GM12878 (cell line): ENCODE measurements around the gene NEK10. TPM values are rescaled to one million over a fixed set of nuclear protein-coding genes. Genes with fewer than 3 reads are reported as not detected.

Source experiments
- ATAC-seq: fragments of 200-7000 bp; cut with Tn5 transposase; 3 replicates; pipeline ENCODE4 v1.9.1; 2020; ENCODE audit warnings: mild to moderate bottlenecking, moderate library complexity
- BruUV-seq: library from RNA; stranded (reverse); fragments of 400-500 nt; replicated peaks from 2 replicates; lab custom pipeline; 2021; lab: Mats Ljungman, UMichigan
- CTCF ChIA-PET: fragments of 300-600 bp; sonication (Branson Sonifier 250); formaldehyde crosslinking; extraction: SDS; loops from one replicate; lab custom pipeline; 2021; ENCODE audit warnings: inconsistent platforms; lab: Yijun Ruan, JAX
- POLR2A ChIA-PET: fragments of 350-600 bp; formaldehyde crosslinking; extraction: SDS; loops from one replicate; lab custom pipeline; 2021; ENCODE audit warnings: inconsistent platforms; lab: Charles Lee
- RAD21 ChIA-PET: fragments of 300-600 bp; sonication (Branson Sonifier 250); formaldehyde crosslinking; loops from one replicate; lab custom pipeline; 2023; ENCODE audit warnings: antibody characterized with exemption; ENCODE audit not compliant: unreplicated experiment; lab: Charles Lee
- SMC1A ChIA-PET: fragments of 300-600 bp; sonication (Branson Sonifier 250); formaldehyde crosslinking; loops from one replicate; lab custom pipeline; 2023; ENCODE audit not compliant: unreplicated experiment, uncharacterized antibody; lab: Charles Lee
- DNase-seq: peaks from one replicate; pipeline ENCODE4 v3.0.0-alpha.2; 2011; ENCODE audit warnings: low read depth, low spot score
- FAIRE-seq: peaks from 3 replicates; lab custom pipeline; 2011; peaks lifted over from hg19 to GRCh38; lab: Jason Lieb, UNC
- H2AFZ ChIP-seq: 2 replicates; pipeline ENCODE4 v1.6.0; 2011; ENCODE audit warnings: low read depth, low read length, control low read depth; ENCODE audit not compliant: control insufficient read depth
- H3K27ac ChIP-seq: 2 replicates; pipeline ENCODE4 v1.5.1; 2011; ENCODE audit warnings: control low read depth; ENCODE audit not compliant: control insufficient read depth, insufficient read depth
- H3K27me3 ChIP-seq, 2 experiments: replicated peaks in 1 of 2; 2 replicates each; pipeline versions ENCODE4 v1.6.0 to v1.6.1; 2011; ENCODE audit warnings: low read length in 1 of 2; ENCODE audit not compliant: control insufficient read depth in 2 of 2, insufficient read depth in 2 of 2
- H3K36me3 ChIP-seq, 2 experiments: 2 replicates each; pipeline ENCODE4 v1.5.1; 2011; ENCODE audit warnings: low read length in 1 of 2; ENCODE audit not compliant: control insufficient read depth in 2 of 2, insufficient read depth in 2 of 2
- H3K4me1 ChIP-seq: 2 replicates; pipeline ENCODE4 v1.6.1; 2011; ENCODE audit warnings: mild to moderate bottlenecking, low read length, moderate library complexity, mixed read lengths; ENCODE audit not compliant: control insufficient read depth, insufficient read depth
- H3K4me2 ChIP-seq: 2 replicates; pipeline ENCODE4 v1.6.0; 2011; ENCODE audit warnings: control low read depth; ENCODE audit not compliant: control insufficient read depth, insufficient read depth
- H3K4me3 ChIP-seq: fragments of 200-600 bp; sonication (generic); 2 replicates; pipeline ENCODE4 v1.5.1; 2016
- H3K79me2 ChIP-seq: 2 replicates; pipeline ENCODE4 v1.6.0; 2011; ENCODE audit warnings: low read length; ENCODE audit not compliant: control insufficient read depth, insufficient read depth
- H3K9ac ChIP-seq: 2 replicates; pipeline ENCODE4 v1.8.0; 2011; ENCODE audit warnings: low read length, control low read depth, mixed read lengths; ENCODE audit not compliant: control insufficient read depth, insufficient read depth
- H3K9me3 ChIP-seq: replicated peaks from 3 replicates; pipeline ENCODE4 v1.5.1; 2011; ENCODE audit warnings: mild to moderate bottlenecking, low read length; ENCODE audit not compliant: control insufficient read depth, insufficient read depth
- H4K20me1 ChIP-seq: 2 replicates; pipeline ENCODE4 v1.6.0; 2011; ENCODE audit not compliant: control insufficient read depth, insufficient read depth
- ATF7 ChIP-seq: fragments of 450-650 bp; IDR thresholded peaks from 2 replicates; pipeline ENCODE4 v1.6.1; 2016; ENCODE audit warnings: low read depth, mild to moderate bottlenecking
- BRCA1 ChIP-seq: IDR thresholded peaks from 2 replicates; pipeline ENCODE4 v1.6.1; 2011; ENCODE audit warnings: low read depth, low read length, improper control_type of control experiment
- CREB1 ChIP-seq: IDR thresholded peaks from 2 replicates; pipeline ENCODE4 v1.6.1; 2012; ENCODE audit warnings: low read depth, mild to moderate bottlenecking, inconsistent platforms
- DPF2 ChIP-seq: fragments of 450-650 bp; IDR thresholded peaks from 2 replicates; pipeline ENCODE4 v1.6.1; 2017; ENCODE audit warnings: mild to moderate bottlenecking
- IKZF2 ChIP-seq, 2 experiments: fragments of 450-650 bp; IDR thresholded peaks; 2 replicates each; pipeline ENCODE4 v1.6.1; 2017; ENCODE audit warnings: mild to moderate bottlenecking in 2 of 2, moderate library complexity in 2 of 2
- MEF2B ChIP-seq: fragments of 450-650 bp; IDR thresholded peaks from 2 replicates; pipeline ENCODE4 v1.6.1; 2018; ENCODE audit warnings: mild to moderate bottlenecking, moderate library complexity; ENCODE audit not compliant: partially characterized antibody, poor library complexity, severe bottlenecking
- NBN ChIP-seq: fragments of 450-650 bp; IDR thresholded peaks from 2 replicates; pipeline ENCODE4 v1.6.1; 2016
- PAX5 ChIP-seq: IDR thresholded peaks from 2 replicates; pipeline ENCODE4 v1.6.1; 2011; ENCODE audit warnings: low read depth, low read length, borderline replicate concordance
- RELB ChIP-seq: fragments of 450-650 bp; IDR thresholded peaks from 2 replicates; pipeline ENCODE4 v1.6.1; 2017; ENCODE audit warnings: low read depth, mild to moderate bottlenecking, moderate library complexity
- SUPT20H ChIP-seq: IDR thresholded peaks from 2 replicates; pipeline ENCODE4 v1.6.1; 2011; ENCODE audit warnings: low read depth, mild to moderate bottlenecking, low read length, moderate library complexity, borderline replicate concordance; ENCODE audit not compliant: control insufficient read depth
- USF1 ChIP-seq: IDR thresholded peaks from 2 replicates; pipeline ENCODE4 v1.6.1; 2011; ENCODE audit warnings: borderline replicate concordance, low read depth, mild to moderate bottlenecking, moderate library complexity, mixed read lengths, low read length; ENCODE audit not compliant: insufficient read depth; ENCODE audit errors: extremely low read length
- WGBS: methylation state at CpG from one replicate; pipeline ENCODE4 v1.1.6; 2016; ENCODE audit warnings: low lambda C conversion rate; ENCODE audit not compliant: insufficient replicate concordance, insufficient coverage; ENCODE audit errors: missing lambda C conversion rate; 5-methylcytosine and 5-hydroxymethylcytosine counted together
- in situ Hi-C: fragments of 300-500 bp; cut with MboI; formaldehyde crosslinking; loops from 9 replicates; pipeline ENCODE4 v1.14.3; 2018; ENCODE audit warnings: mixed read lengths
- intact Hi-C: fragments of 100-400 bp; cut with micrococcal nuclease; formaldehyde crosslinking; loops from one replicate; pipeline ENCODE4 v1.14.2; 2022; ENCODE audit not compliant: unreplicated experiment
- polyA plus RNA-seq, 11 experiments: library from polyadenylated mRNA; depleted of rRNA in 4 of 11; unstranded in 6 of 11; stranded (reverse) in 5 of 11; fragments of >200 nt; fragmentation: Nextera tagmentation in 4 of 11; fragmentation: Illumina TruSeq in 1 of 11; extraction: Ambion mirVana in 4 of 11; extraction: Trizol in 1 of 11; gene quantifications; 1 replicate in 1 of 11; 2 replicates in 10 of 11; pipeline versions ENCODE4 v1.2.1 to v1.2.3, GENCODE V29; 2011 to 2016; ENCODE audit warnings: inconsistent platforms in 2 of 11, missing spikeins in 2 of 11, low read depth in 1 of 11
- total RNA-seq, 4 experiments: library from RNA; depleted of rRNA in 3 of 4; stranded (reverse); fragments of >200 nt in 3 of 4; fragmentation: Illumina TruSeq in 1 of 4; extraction: Trizol in 1 of 4; gene quantifications; 2 replicates each; pipeline versions ENCODE4 v1.2.1 to v1.2.3, GENCODE V29; 2013 to 2021

NEK10 gene
- total and polyA plus RNA-seq, 10 of the 15 experiments (the other 5 are each of a cell fraction or from before 2014, with no cell fraction given): 0.06 to 0.40 (median 0.16) TPM; not detected in 2

GRCh38 chr3:27360113-27361078 lies 8.8 kb downstream of the NEK10 start:
- no peaks in the 10 kb centered on the region for H3K9me3 ChIP-seq
- ChIA-PET RAD21 (interaction anchor here (0.9 to 1.3 kb wide), 3 partner anchors 10 to 15 kb away, joined by 3 to 4 read pairs (median 3); no protein-coding TSS in a partner anchor), POLR2A (interaction anchor here (0.5 to 1.1 kb wide), 3 partner anchors 9 to 281 kb away, joined by 3 to 6 read pairs (median 3); partner anchors contain the start of genes NEK10 and SLC4A7), SMC1A (interaction anchor here (0.7 to 2.6 kb wide), 10 partner anchors 9 to 321 kb away, joined by 3 to 9 read pairs (median 3); partner anchors contain the start of gene NEK10), CTCF (interaction anchor here (0.7 to 1.6 kb wide), 5 partner anchors 9 to 320 kb away, joined by 3 to 4 read pairs (median 3); no protein-coding TSS in a partner anchor)
- no peak for DNase-seq
- in situ Hi-C loops (no loop called here), intact Hi-C loops (no loop called here)
- H3K27ac ChIP-seq: no peak overlapping the region
- no peak for FAIRE-seq
- H3K4me3 ChIP-seq: no peak overlapping the region
- no peaks in the 10 kb centered on the region for H3K36me3 ChIP-seq
- H3K27me3 ChIP-seq: no peaks in the 10 kb centered on the region
- no TSS peak for BruUV-seq
- H3K4me2 ChIP-seq: no peak overlapping the region
- TF ChIP-seq SUPT20H (no peak), BRCA1 (no peak), NBN (peak; percentile 50; the same call in 1 of the 2 replicates), IKZF2 (IDR thresholded peaks at IDR 0.05) (peak; percentile 34 to 35; a peak in 2 of 4 replicates), DPF2 (0 out of 2 replicates have a peak, but pooled peaks have one; percentile 30), RELB (0 out of 2 replicates have a peak, but pooled peaks have one; percentile 28), CREB1 (no peak), MEF2B (peak; percentile 30), ATF7 (0 out of 2 replicates have a peak, but pooled peaks have one; percentile 24), PAX5 (0 out of 2 replicates have a peak, but pooled peaks have one; percentile 22), USF1 (no peak)
- peaks cover 14% of the 10 kb centered on the region for H3K4me1 ChIP-seq
- 39% methylated on average over 7 of the region's 7 CpGs for WGBS
- no peaks in the 10 kb centered on the region for H4K20me1 ChIP-seq
- H3K79me2 ChIP-seq: no peaks in the 10 kb centered on the region
- H3K9ac ChIP-seq: no peak overlapping the region
- peak; percentile 62 for ATAC-seq
- peak overlapping the region; percentile 57 for H2AFZ ChIP-seq
